Erythroblast (primary cell): ENCODE data around the gene FUZ.
A peak's percentile ranks its signal among the peaks of the same experiment; 100 is the strongest.

ENCODE experiments used
- DNase-seq, 2 experiments: peaks; one replicate each; lab custom pipeline; 2025; lab: John Stamatoyannopoulos, UW
- GATA1 ChIP-seq: IDR thresholded peaks from 2 replicates; pipeline ENCODE4 v1.6.1; 2011; ENCODE audit warnings: low read depth, mild to moderate bottlenecking, control low read depth, low read length, moderate library complexity
- POLR2A ChIP-seq: IDR thresholded peaks from 2 replicates; pipeline ENCODE4 v1.6.1; 2011; ENCODE audit warnings: mild to moderate bottlenecking, low read length

Gene FUZ, protein sequence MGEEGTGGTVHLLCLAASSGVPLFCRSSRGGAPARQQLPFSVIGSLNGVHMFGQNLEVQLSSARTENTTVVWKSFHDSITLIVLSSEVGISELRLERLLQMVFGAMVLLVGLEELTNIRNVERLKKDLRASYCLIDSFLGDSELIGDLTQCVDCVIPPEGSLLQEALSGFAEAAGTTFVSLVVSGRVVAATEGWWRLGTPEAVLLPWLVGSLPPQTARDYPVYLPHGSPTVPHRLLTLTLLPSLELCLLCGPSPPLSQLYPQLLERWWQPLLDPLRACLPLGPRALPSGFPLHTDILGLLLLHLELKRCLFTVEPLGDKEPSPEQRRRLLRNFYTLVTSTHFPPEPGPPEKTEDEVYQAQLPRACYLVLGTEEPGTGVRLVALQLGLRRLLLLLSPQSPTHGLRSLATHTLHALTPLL

GRCh38 chr19:49812997-49813861, at the start of gene FUZ:
Gene FUZ, minus strand, starts transcription at chr19:49813292. Its CDS starts 186 bp downstream, at chr19:49813106.
- DNase-seq, result peak; percentile 99 to 100
- TF ChIP-seq POLR2A, result peak; percentile 52
- no peak for TF ChIP-seq GATA1

- peak in 1 of 2 experiments; percentile 53 for DNase-seq
- TF ChIP-seq POLR2A, result no peak
- no peak for TF ChIP-seq GATA1
Observed at GRCh38 chr19:49862391-49863253, 49.5 kb upstream of the FUZ start.

DNA sequence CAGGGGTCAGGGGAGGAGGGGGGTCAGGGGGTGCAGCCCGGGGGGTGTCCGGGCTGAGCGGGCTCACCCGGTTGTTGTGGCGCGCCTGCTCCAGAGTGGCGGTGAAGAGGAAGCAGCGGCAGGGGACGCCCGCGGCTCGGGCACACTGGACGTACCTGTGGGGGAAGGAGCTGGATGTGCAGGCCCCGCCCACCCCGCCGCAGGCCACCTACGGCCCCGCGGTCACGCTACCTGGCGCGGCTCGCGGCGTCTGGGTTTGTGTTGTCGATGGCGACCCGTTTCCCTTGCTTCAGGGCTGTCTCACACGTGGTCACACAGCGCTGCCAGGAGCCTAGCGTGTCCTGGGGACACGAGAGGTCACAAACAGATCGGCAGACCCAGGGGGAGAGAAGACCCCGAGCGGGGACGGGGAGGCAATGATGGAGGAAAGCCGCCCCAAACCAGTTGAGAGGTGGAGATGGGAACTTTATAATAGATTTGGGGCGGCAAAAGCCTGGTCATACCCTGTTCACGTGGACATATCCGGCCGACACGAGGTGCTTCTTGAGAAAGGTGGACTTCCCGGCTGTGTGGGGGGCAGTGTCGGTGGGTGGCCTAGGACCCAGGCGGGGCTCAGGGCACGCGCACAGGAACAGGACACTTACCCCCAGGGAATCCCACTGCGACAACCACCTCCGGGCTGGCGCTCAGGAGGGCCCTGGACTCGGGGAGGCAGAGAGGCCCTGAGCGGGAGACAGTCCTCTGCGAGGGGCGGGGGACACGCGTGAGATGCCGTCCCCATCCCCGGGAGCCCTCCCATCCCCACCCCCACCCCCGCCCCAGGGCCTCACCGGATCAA, 48.7 kb upstream of the FUZ start:
- no peak for DNase-seq
- TF ChIP-seq POLR2A (no peak), GATA1 (no peak)

GRCh38 chr19:49861107-49861506, 48.0 kb upstream of the FUZ start:
- TF ChIP-seq POLR2A (no peak), GATA1 (no peak)
- no peak for DNase-seq

- no peak for DNase-seq
- TF ChIP-seq GATA1 (no peak), POLR2A (no peak)
Observed at GRCh38 chr19:49860336-49861102, 47.4 kb upstream of the FUZ start.

DNA sequence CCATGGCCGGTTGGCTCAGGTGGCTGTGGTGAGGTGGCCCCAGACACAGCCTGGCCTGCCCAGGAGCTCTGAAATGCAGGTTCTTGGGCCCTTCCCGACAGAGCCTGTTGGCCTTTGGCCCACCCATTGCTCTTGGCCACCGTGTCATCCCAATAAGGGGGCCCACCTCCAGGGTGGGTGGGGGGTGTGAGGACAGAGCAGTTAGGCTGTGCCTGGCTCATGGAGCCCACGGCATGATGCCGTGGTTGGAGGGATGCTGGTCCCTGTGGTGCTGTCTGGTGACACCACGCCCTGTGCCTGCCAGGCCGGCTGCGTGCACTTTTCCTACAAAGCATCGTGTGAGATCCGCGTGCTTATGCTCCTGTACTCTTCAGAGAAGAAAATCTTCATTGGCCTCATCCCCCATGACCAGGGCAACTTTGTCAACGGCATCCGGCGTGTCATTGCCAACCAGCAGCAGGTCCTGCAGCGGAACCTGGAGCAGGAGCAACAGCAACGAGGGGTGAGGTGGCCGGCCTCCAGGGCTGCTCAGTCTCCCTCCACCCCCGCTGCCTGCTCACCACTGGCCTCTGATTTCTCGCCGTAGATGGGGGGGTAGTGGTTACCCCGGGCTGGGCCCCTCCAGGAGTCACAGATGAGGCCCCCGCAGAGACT, 46.7 kb upstream of the FUZ start:
- TF ChIP-seq POLR2A (peak; percentile 0), GATA1 (no peak)
- no peak for DNase-seq

- TF ChIP-seq GATA1 (no peak), POLR2A (no peak)
- DNase-seq, result no peak
Observed at GRCh38 chr19:49858088-49858985, 45.2 kb upstream of the FUZ start.

- no peak for DNase-seq
- TF ChIP-seq GATA1 (no peak), POLR2A (peak; percentile 17)
Observed at GRCh38 chr19:49857838-49858087, 44.7 kb upstream of the FUZ start.

DNA sequence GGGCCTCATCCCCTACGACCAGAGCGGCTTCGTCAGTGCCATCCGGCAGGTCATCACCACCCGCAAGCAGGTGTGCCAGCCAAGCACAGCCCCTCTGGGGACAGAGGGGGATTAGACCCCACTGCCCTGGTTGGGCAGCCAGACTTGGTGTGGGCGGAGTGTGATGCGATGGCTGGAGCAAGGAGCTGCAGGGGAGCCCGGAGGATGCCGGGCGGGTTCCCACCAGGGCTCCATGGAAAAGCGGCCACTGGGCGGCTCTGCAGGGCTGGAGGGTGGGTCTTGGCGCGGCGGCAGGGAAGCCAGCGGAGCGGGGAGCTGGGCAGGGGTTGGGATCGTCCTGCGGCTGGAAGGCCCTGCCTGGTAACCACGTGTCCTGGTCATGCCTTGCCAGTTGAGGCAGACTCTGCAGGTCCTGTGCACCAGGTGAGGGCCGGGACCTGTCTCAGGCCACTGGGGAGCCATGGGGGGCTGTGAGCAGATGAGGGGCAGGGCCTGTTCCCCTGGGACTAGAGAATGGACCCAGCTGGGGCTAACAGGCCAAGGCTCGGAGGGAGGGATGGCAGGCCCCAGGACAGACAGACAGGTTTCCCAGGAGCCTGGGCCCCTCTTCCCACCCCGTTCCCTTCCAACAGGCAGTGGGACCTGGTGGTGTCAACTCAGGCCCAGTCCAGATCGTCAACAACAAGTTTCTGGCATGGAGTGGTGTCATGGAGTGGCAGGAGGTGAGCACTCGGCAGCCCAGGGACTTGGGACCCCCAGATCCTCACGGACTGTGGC, 44.2 kb upstream of the FUZ start:
- DNase-seq, result no peak
- no peak for TF ChIP-seq GATA1
- no peak for TF ChIP-seq POLR2A

DNA sequence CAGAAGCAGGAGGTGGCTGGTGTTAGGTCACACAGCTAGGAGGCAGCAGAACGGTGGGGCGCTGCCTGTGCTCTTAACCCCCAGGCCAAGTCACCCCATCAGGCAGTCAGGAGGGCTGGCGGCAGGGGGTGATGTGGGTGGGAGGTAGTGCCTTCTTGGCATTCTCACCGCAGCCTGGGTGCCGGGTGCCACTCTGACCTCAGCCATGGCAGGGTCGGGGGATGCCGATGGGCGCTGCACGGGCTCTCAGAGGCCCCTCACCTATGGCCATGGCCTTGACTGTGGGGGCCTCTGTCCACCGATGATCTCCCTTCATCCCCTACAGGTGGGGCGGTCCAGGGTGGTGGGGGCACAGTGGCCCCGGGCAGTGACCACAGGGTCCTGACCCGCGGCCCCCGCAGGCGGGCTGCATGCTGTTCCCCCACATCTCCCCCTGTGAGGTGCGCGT, 43.5 kb upstream of the FUZ start:
- no peak for TF ChIP-seq GATA1
- TF ChIP-seq POLR2A, result no peak

More for the DNA sequence above, 43.5 kb upstream of the FUZ start:
- DNase-seq, result no peak
